Measurements from ENCODE around the gene PSMD13. TPM values are rescaled to one million over a fixed set of nuclear protein-coding genes. Genes with fewer than 3 reads are reported as not detected.

PSMD13 gene
- total RNA-seq, 1 donor from 2014 or later = 115 TPM

DNA sequence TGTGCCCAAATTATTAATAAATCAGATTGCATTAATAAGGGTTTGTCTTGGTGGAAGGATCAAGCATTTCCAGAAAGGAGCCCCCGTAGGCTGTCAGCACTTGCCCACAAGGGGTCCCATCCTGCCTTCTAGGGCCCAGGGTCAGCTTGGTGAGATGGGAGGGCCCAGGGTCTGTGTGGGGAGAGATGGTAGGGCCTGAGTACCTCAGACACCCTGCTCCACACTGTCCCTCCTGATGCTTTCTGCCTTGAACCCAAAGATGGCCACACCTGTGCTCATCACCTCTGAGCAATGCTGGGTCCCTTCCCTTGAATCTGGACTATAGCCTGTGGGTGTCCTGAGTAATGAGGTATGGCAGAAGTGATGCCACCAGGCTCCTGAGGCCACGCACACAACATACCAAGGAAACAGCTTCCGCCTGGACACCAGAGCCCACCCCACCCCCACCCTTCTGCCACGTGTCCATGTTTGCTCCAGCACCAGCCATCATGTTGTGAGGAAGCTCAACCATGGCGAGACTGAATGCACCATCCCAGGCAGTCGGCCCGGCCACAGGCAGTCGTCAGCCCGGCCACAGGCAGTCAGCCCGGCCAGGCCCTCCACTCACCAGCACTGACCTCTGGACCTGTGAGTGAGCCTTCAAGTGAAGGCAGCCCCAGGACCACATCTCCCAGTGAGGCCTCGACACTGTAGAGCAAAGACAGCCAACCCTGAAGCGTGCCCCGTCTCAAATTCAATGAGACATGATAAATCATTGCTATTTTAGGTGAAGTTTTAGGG, 36.4 kb upstream of the PSMD13 start:
- peaks cover 9% of the 10 kb centered on the region for H3K4me1 Mint-ChIP-seq (ENCODE audit: unreplicated experiment)
- H3K27me3 Mint-ChIP-seq (ENCODE audit: unreplicated experiment) = no peaks in the 10 kb centered on the region
- TF ChIP-seq, protein P1, sequence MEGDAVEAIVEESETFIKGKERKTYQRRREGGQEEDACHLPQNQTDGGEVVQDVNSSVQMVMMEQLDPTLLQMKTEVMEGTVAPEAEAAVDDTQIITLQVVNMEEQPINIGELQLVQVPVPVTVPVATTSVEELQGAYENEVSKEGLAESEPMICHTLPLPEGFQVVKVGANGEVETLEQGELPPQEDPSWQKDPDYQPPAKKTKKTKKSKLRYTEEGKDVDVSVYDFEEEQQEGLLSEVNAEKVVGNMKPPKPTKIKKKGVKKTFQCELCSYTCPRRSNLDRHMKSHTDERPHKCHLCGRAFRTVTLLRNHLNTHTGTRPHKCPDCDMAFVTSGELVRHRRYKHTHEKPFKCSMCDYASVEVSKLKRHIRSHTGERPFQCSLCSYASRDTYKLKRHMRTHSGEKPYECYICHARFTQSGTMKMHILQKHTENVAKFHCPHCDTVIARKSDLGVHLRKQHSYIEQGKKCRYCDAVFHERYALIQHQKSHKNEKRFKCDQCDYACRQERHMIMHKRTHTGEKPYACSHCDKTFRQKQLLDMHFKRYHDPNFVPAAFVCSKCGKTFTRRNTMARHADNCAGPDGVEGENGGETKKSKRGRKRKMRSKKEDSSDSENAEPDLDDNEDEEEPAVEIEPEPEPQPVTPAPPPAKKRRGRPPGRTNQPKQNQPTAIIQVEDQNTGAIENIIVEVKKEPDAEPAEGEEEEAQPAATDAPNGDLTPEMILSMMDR (IDR thresholded peaks at IDR 0.05) = no peak
- H3K9me3 Mint-ChIP-seq (ENCODE audit: unreplicated experiment) = no peaks in the 10 kb centered on the region
- no peak overlapping the region for H3K4me3 Mint-ChIP-seq (ENCODE audit: unreplicated experiment)
- H3K27ac Mint-ChIP-seq (ENCODE audit: unreplicated experiment) = no peak overlapping the region
- H3K36me3 Mint-ChIP-seq (ENCODE audit: unreplicated experiment) = peaks cover 19% of the 10 kb centered on the region
- peak; percentile 78 for DNase-seq (ENCODE audit: extremely low spot score, unreplicated experiment)

DNA sequence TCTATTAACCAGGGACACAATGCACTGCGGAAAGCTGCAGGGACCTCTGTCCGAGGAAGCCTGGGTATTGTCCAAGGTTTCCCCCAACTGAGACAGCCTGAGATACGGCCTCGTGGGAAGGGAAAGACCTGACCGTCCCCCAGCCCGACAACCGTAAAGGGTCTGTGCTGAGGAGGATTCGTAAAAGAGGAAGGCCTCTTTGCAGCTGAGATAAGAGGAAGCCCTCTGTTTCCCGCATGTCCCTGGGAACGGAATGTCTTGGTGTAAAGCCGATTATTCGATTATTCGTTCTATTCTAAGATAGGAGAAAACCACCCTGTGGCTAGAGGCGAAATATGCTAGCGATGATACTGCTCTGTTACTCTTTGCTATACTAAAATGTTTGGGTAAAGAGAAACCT, 34.8 kb upstream of the PSMD13 start:
- TF ChIP-seq, protein P1 (IDR thresholded peaks at IDR 0.05) = no peak
- Mint-ChIP-seq H3K27ac (ENCODE audit: unreplicated experiment) (peak overlapping the region; percentile 6), H3K9me3 (ENCODE audit: unreplicated experiment) (no peaks in the 10 kb centered on the region), H3K27me3 (ENCODE audit: unreplicated experiment) (no peaks in the 10 kb centered on the region), H3K4me1 (ENCODE audit: unreplicated experiment) (peaks cover 18% of the 10 kb centered on the region), H3K36me3 (ENCODE audit: unreplicated experiment) (peaks cover 19% of the 10 kb centered on the region), H3K4me3 (ENCODE audit: unreplicated experiment) (no peak overlapping the region)
- no peak for DNase-seq (ENCODE audit: extremely low spot score, unreplicated experiment)

DNA sequence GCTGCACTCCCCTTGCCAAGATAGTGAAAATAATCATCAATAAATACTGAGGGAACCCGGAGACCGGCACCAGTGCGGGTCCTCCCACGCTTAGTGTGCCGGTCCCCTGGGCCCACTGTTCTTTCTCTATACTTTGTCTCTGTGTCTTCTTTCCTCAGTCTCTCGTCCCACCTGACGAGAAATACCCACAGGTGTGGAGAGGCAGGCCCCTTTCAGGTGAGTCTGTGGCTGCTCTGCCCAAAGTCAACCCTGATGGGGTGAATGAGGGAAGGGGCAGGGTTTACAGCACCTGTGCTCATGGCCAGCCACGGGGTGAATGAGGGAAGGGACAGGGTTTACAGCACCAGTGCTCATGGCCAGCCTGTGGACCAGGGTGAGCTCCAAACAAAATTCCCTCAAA, 34.3 kb upstream of the PSMD13 start:
- H3K4me3 Mint-ChIP-seq (ENCODE audit: unreplicated experiment) = no peak overlapping the region
- TF ChIP-seq, protein P1 (IDR thresholded peaks at IDR 0.05) = no peak
- peaks cover 19% of the 10 kb centered on the region for H3K36me3 Mint-ChIP-seq (ENCODE audit: unreplicated experiment)
- peaks cover 18% of the 10 kb centered on the region for H3K4me1 Mint-ChIP-seq (ENCODE audit: unreplicated experiment)
- H3K9me3 Mint-ChIP-seq (ENCODE audit: unreplicated experiment) = no peaks in the 10 kb centered on the region
- DNase-seq (ENCODE audit: extremely low spot score, unreplicated experiment) = peak; percentile 65
- H3K27ac Mint-ChIP-seq (ENCODE audit: unreplicated experiment) = peak overlapping the region; percentile 6
- no peaks in the 10 kb centered on the region for H3K27me3 Mint-ChIP-seq (ENCODE audit: unreplicated experiment)

DNA sequence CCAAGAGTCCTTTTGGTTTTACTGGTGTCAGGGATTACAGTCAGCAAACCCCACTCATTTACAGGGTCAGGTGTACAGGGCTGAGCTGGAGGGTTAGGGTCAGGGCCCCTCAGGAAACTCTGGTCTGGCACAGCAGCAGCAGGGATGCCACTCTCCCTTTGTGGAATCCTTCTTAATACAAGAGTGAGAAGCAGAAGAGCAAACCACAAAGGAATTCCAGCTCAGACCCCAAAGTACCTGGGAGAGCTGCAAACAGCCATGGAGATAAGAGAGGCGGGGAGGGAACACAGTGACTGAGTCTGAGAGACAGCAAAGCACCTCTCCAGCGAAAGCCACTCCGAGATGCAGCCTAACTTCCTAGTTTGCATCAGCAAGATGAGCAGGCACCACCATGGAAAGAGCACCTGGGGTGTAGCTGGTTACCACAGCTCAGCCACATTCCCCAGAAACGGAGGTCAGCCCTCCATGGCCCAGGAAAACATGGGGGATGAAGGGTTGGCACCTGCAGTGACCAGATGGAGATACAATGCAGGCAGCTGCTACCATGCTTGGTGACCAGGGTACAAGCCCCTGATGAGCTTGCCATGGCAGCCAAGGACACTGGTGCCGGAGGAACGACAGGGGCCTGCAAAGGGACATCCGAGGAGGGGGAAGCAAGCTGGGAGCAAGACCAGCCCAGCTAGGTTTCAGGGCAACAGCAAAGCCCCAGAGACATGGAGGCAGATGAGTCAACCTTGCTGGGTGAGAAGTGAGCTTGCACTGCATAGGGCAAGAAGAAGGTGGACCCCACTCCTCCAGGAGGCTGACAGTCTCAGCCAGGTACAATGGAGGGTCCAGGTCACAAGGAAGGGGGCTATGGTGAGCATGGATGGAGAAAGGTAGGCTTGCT, 33.5 kb upstream of the PSMD13 start:
- Mint-ChIP-seq H3K36me3 (ENCODE audit: unreplicated experiment) (peaks cover 19% of the 10 kb centered on the region), H3K9me3 (ENCODE audit: unreplicated experiment) (no peaks in the 10 kb centered on the region), H3K4me1 (ENCODE audit: unreplicated experiment) (peaks cover 18% of the 10 kb centered on the region), H3K4me3 (ENCODE audit: unreplicated experiment) (no peak overlapping the region), H3K27ac (ENCODE audit: unreplicated experiment) (peak overlapping the region; percentile 57), H3K27me3 (ENCODE audit: unreplicated experiment) (no peaks in the 10 kb centered on the region)
- TF ChIP-seq, protein P1 (IDR thresholded peaks at IDR 0.05) = no peak
- DNase-seq (ENCODE audit: extremely low spot score, unreplicated experiment) = peak; percentile 63
